Naive thymus-derived CD4-positive, alpha-beta T cell (primary cell): ENCODE results near the gene IL1RAPL2. TPM values are rescaled to one million over a fixed set of nuclear protein-coding genes. Genes with fewer than 3 reads are reported as not detected.

Experiments
- ATAC-seq: fragments of 150-1000 bp; cut with Tn5 transposase; 2 replicates; pipeline ENCODE4 v1.10.0; 2021; ENCODE audit warnings: mild to moderate bottlenecking, moderate library complexity
- CTCF ChIA-PET: fragments of 350-600 bp; sonication (Branson Sonifier 250); formaldehyde crosslinking; loops from one replicate; lab custom pipeline; 2021; ENCODE audit warnings: antibody characterized with exemption; lab: Charles Lee
- POLR2A ChIA-PET: fragments of 350-600 bp; sonication (Branson Sonifier 250); formaldehyde crosslinking; loops from one replicate; lab custom pipeline; 2021; ENCODE audit warnings: antibody characterized with exemption, inconsistent platforms; lab: Charles Lee
- DNase-seq, 9 donors: peaks; one replicate each; pipeline versions ENCODE4 v3.0.0 to v3.0.0-alpha.2; 2020 to 2022; ENCODE audit warnings: mixed read lengths in 1 of 9
- H3K27ac ChIP-seq: one replicate; pipeline ENCODE4 v1.7.0; 2013; ENCODE audit warnings: mild to moderate bottlenecking, low read depth, low read length, moderate library complexity
- H3K27me3 ChIP-seq, 2 donors: one replicate each; pipeline ENCODE4 v1.7.0; 2013; ENCODE audit warnings: low read length in 2 of 2, mild to moderate bottlenecking in 2 of 2, moderate library complexity in 2 of 2; ENCODE audit not compliant: control insufficient read depth in 2 of 2, insufficient read depth in 2 of 2
- H3K36me3 ChIP-seq, 3 experiments: 1 replicate in 2 of 3; 2 replicates in 1 of 3; pipeline ENCODE4 v1.7.0; 2013; ENCODE audit warnings: low read length in 3 of 3, mild to moderate bottlenecking in 3 of 3, moderate library complexity in 1 of 3; ENCODE audit not compliant: insufficient read depth in 3 of 3, control insufficient read depth in 2 of 3
- H3K4me1 ChIP-seq, 2 donors: one replicate each; pipeline ENCODE4 v1.7.0; 2013; ENCODE audit warnings: low read length in 2 of 2, mild to moderate bottlenecking in 2 of 2, moderate library complexity in 1 of 2; ENCODE audit not compliant: control insufficient read depth in 2 of 2, insufficient read depth in 2 of 2
- H3K4me3 ChIP-seq: 2 replicates; pipeline ENCODE4 v1.7.0; 2013; ENCODE audit warnings: mild to moderate bottlenecking, low read length
- H3K9me3 ChIP-seq, 3 experiments: 1 replicate in 2 of 3; 2 replicates in 1 of 3; pipeline ENCODE4 v1.7.0; 2013; ENCODE audit warnings: low read length in 3 of 3; ENCODE audit not compliant: control insufficient read depth in 2 of 3
- H3K27ac Mint-ChIP-seq, 9 donors: one replicate each; pipeline ENCODE4 v1.8.0; 2020 to 2022; ENCODE audit warnings: mixed read lengths in 9 of 9, mild to moderate bottlenecking in 8 of 9, moderate library complexity in 5 of 9, inconsistent platforms in 2 of 9
- H3K27me3 Mint-ChIP-seq, 5 donors: one replicate each; pipeline ENCODE4 v1.8.0; 2021 to 2022; ENCODE audit warnings: mixed read lengths in 5 of 5, mild to moderate bottlenecking in 1 of 5
- H3K36me3 Mint-ChIP-seq, 5 donors: one replicate each; pipeline ENCODE4 v1.8.0; 2020 to 2022; ENCODE audit warnings: mixed read lengths in 5 of 5, mild to moderate bottlenecking in 3 of 5, inconsistent platforms in 1 of 5
- H3K4me1 Mint-ChIP-seq, 7 donors: one replicate each; pipeline ENCODE4 v1.8.0; 2020 to 2022; ENCODE audit warnings: mixed read lengths in 7 of 7, mild to moderate bottlenecking in 3 of 7, inconsistent platforms in 1 of 7
- H3K4me3 Mint-ChIP-seq, 10 donors: one replicate each; pipeline ENCODE4 v1.8.0; 2020 to 2022; ENCODE audit warnings: mild to moderate bottlenecking in 10 of 10, mixed read lengths in 10 of 10, moderate library complexity in 6 of 10, inconsistent platforms in 2 of 10
- H3K9me3 Mint-ChIP-seq, 11 donors: one replicate each; pipeline ENCODE4 v1.8.0; 2020 to 2022; ENCODE audit warnings: mixed read lengths in 11 of 11, mild to moderate bottlenecking in 4 of 11, inconsistent platforms in 1 of 11, moderate library complexity in 1 of 11
- intact Hi-C, 2 donors: fragments of 100-400 bp; cut with micrococcal nuclease; formaldehyde crosslinking; loops; one replicate each; pipeline ENCODE4 v1.15.1; 2023
- polyA plus RNA-seq, 2 donors: library from polyadenylated mRNA; unstranded; fragments of 300-500 nt; fragmentation: Illumina TruSeq; gene quantifications; one replicate each; pipeline ENCODE4 v1.2.3, GENCODE V29; 2021
- total RNA-seq, 6 experiments: library from RNA in 5 of 6; stranded (reverse) in 5 of 6; gene quantifications; 1 replicate in 5 of 6; 2 replicates in 1 of 6; pipeline ENCODE4 v1.2.3 and lab custom pipeline; 2021 to 2026

The IL1RAPL2 gene
- total and polyA plus RNA-seq, 7 experiments from 2014 or later, result not detected

GRCh38 chrX:105647749-105648148 lies 1081.8 kb downstream of the IL1RAPL2 start:
- Histone ChIP-seq H3K4me3 (no peak overlapping the region), H3K27me3 (no peaks in the 10 kb centered on the region), H3K27ac (no peak overlapping the region), H3K4me1 (no peaks in the 10 kb centered on the region), H3K9me3 (no peaks in the 10 kb centered on the region), H3K36me3 (no peaks in the 10 kb centered on the region)
- ChIA-PET POLR2A (no interaction called here), CTCF (no interaction called here)
- Mint-ChIP-seq H3K27me3 (no peaks in the 10 kb centered on the region), H3K4me1 (no peaks in the 10 kb centered on the region), H3K27ac (no peak overlapping the region), H3K4me3 (no peak overlapping the region), H3K9me3 (peaks cover 0 to 4% (median 1%) of the 10 kb centered on the region in 11 donors), H3K36me3 (no peaks in the 10 kb centered on the region)
- ATAC-seq (no peak), DNase-seq (no peak)
- intact Hi-C loops, result no loop called here

DNA sequence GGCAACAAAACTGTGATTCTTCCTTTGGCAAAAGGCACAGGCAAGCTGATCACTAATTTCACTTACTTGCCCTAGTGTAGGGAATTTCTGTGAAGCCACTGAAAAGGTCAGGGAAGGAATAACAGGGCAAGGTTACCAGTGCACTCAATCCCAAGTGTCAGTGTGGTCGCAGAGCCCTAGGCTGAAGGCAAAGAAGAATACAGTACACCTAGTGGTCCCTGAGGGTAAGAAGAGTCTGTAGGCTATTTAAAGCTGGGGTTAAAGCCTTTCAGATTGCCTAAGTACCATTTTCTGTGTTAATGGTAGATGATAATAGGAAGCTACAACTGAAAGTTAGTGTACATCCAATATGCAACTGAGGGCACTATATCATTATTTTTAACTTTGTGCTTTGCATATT lies 1082.7 kb downstream of the IL1RAPL2 start:
- Mint-ChIP-seq H3K36me3 (no peaks in the 10 kb centered on the region), H3K27me3 (no peaks in the 10 kb centered on the region), H3K9me3 (peaks cover 0 to 4% (median 1%) of the 10 kb centered on the region in 11 donors), H3K4me1 (no peaks in the 10 kb centered on the region), H3K4me3 (no peak overlapping the region), H3K27ac (no peak overlapping the region)
- ChIA-PET POLR2A (no interaction called here), CTCF (no interaction called here)
- intact Hi-C loops, result no loop called here
- H3K27ac ChIP-seq, result no peak overlapping the region
- no peak for ATAC-seq
- no peaks in the 10 kb centered on the region for H3K9me3 ChIP-seq
- no peaks in the 10 kb centered on the region for H3K27me3 ChIP-seq
- no peaks in the 10 kb centered on the region for H3K36me3 ChIP-seq
- no peak overlapping the region for H3K4me3 ChIP-seq
- no peaks in the 10 kb centered on the region for H3K4me1 ChIP-seq
- no peak for DNase-seq

GRCh38 chrX:105650577-105650976 lies 1084.6 kb downstream of the IL1RAPL2 start:
- H3K27ac ChIP-seq, result no peak overlapping the region
- Mint-ChIP-seq H3K4me3 (no peak overlapping the region), H3K27ac (no peak overlapping the region), H3K36me3 (no peaks in the 10 kb centered on the region), H3K4me1 (no peaks in the 10 kb centered on the region), H3K9me3 (peaks cover 0 to 4% (median 1%) of the 10 kb centered on the region in 11 donors), H3K27me3 (no peaks in the 10 kb centered on the region)
- no peaks in the 10 kb centered on the region for H3K9me3 ChIP-seq
- H3K4me3 ChIP-seq, result no peak overlapping the region
- DNase-seq, result no peak
- no peak for ATAC-seq
- H3K4me1 ChIP-seq, result no peaks in the 10 kb centered on the region
- ChIA-PET POLR2A (no interaction called here), CTCF (no interaction called here)
- no peaks in the 10 kb centered on the region for H3K36me3 ChIP-seq
- intact Hi-C loops, result no loop called here
- H3K27me3 ChIP-seq, result no peaks in the 10 kb centered on the region

GRCh38 chrX:105650986-105651385 lies 1085.0 kb downstream of the IL1RAPL2 start:
- Mint-ChIP-seq H3K9me3 (peaks cover 0 to 4% (median 1%) of the 10 kb centered on the region in 11 donors), H3K4me1 (no peaks in the 10 kb centered on the region), H3K36me3 (no peaks in the 10 kb centered on the region), H3K27ac (no peak overlapping the region), H3K27me3 (no peaks in the 10 kb centered on the region), H3K4me3 (no peak overlapping the region)
- Histone ChIP-seq H3K27me3 (no peaks in the 10 kb centered on the region), H3K4me1 (no peaks in the 10 kb centered on the region), H3K9me3 (no peaks in the 10 kb centered on the region), H3K4me3 (no peak overlapping the region), H3K36me3 (no peaks in the 10 kb centered on the region), H3K27ac (no peak overlapping the region)
- ATAC-seq, result no peak
- ChIA-PET CTCF (no interaction called here), POLR2A (no interaction called here)
- intact Hi-C loops, result no loop called here
- no peak for DNase-seq

GRCh38 chrX:105653891-105654290 lies 1087.9 kb downstream of the IL1RAPL2 start:
- no peaks in the 10 kb centered on the region for H3K4me1 ChIP-seq
- no peak overlapping the region for H3K4me3 ChIP-seq
- intact Hi-C loops, result no loop called here
- DNase-seq (no peak), ATAC-seq (no peak)
- Mint-ChIP-seq H3K27me3 (no peaks in the 10 kb centered on the region), H3K4me3 (no peak overlapping the region), H3K36me3 (no peaks in the 10 kb centered on the region), H3K9me3 (peaks cover 0 to 5% (median 0%) of the 10 kb centered on the region in 11 donors), H3K4me1 (no peaks in the 10 kb centered on the region), H3K27ac (no peak overlapping the region)
- no peaks in the 10 kb centered on the region for H3K36me3 ChIP-seq
- H3K9me3 ChIP-seq, result no peaks in the 10 kb centered on the region
- POLR2A ChIA-PET, result no interaction called here
- no peaks in the 10 kb centered on the region for H3K27me3 ChIP-seq
- H3K27ac ChIP-seq, result no peak overlapping the region
- CTCF ChIA-PET, result no interaction called here

GRCh38 chrX:105658136-105658535 lies 1092.1 kb downstream of the IL1RAPL2 start:
- no peaks in the 10 kb centered on the region for H3K36me3 Mint-ChIP-seq
- no peaks in the 10 kb centered on the region for H3K27me3 ChIP-seq
- H3K9me3 Mint-ChIP-seq, result peaks cover 0 to 4% (median 0%) of the 10 kb centered on the region in 11 donors
- H3K27ac Mint-ChIP-seq, result no peak overlapping the region
- H3K4me1 Mint-ChIP-seq, result no peaks in the 10 kb centered on the region
- H3K36me3 ChIP-seq, result no peaks in the 10 kb centered on the region
- ChIA-PET CTCF (no interaction called here), POLR2A (no interaction called here)
- no peak overlapping the region for H3K4me3 Mint-ChIP-seq
- no peak for ATAC-seq
- no peaks in the 10 kb centered on the region for H3K4me1 ChIP-seq
- no peak overlapping the region for H3K27ac ChIP-seq
- H3K27me3 Mint-ChIP-seq, result no peaks in the 10 kb centered on the region
- no peak overlapping the region for H3K4me3 ChIP-seq
- no peak for DNase-seq
- no peaks in the 10 kb centered on the region for H3K9me3 ChIP-seq
- intact Hi-C loops, result no loop called here

DNA sequence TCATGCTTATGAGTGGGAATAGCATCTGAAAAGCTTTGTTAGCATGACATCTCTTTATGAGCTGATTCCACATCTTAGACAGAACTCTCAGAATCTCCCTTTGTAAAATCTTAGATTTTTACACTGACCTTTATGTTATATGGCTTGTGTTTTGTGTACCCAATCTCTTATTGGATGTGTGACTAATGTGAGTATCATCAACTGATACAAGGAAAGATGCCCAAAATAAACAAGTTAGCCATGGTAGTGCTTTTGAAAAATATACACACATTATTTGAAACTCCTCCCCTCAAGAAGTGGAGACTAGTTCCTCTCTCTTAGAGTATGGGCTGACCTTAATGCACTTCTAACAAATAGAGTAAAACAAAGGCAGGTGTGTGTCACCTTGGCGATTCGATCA lies 1096.2 kb downstream of the IL1RAPL2 start:
- Histone ChIP-seq H3K4me3 (no peak overlapping the region), H3K27ac (no peak overlapping the region), H3K9me3 (no peaks in the 10 kb centered on the region), H3K4me1 (no peaks in the 10 kb centered on the region), H3K27me3 (no peaks in the 10 kb centered on the region), H3K36me3 (no peaks in the 10 kb centered on the region)
- ATAC-seq (no peak), DNase-seq (no peak)
- intact Hi-C loops, result no loop called here
- POLR2A ChIA-PET, result no interaction called here
- H3K4me1 Mint-ChIP-seq, result no peaks in the 10 kb centered on the region
- no peak overlapping the region for H3K4me3 Mint-ChIP-seq
- H3K27ac Mint-ChIP-seq, result no peak overlapping the region
- H3K27me3 Mint-ChIP-seq, result no peaks in the 10 kb centered on the region
- peaks cover 0 to 5% (median 0%) of the 10 kb centered on the region in 11 donors for H3K9me3 Mint-ChIP-seq
- CTCF ChIA-PET, result no interaction called here
- H3K36me3 Mint-ChIP-seq, result no peaks in the 10 kb centered on the region
